MM.1S (cell line): ENCODE measurements around the gene PAXX.

Experiments used
- DNase-seq: peaks from one replicate; pipeline ENCODE4 v3.0.0-alpha.2; 2015
- H2AFZ ChIP-seq: fragments of 300-600 bp; sonication (generic); 2 replicates; pipeline ENCODE4 v1.6.0; 2016; ENCODE audit warnings: antibody characterized with exemption, low read length
- H3F3A ChIP-seq: fragments of 300-600 bp; sonication (generic); 2 replicates; pipeline ENCODE4 v1.6.1; 2016; ENCODE audit warnings: mild to moderate bottlenecking, antibody characterized with exemption, low read length, moderate library complexity, mixed read lengths; ENCODE audit not compliant: insufficient read depth
- H3K27ac ChIP-seq: fragments of 300-600 bp; sonication (generic); 2 replicates; pipeline ENCODE4 v1.5.1; 2016; ENCODE audit warnings: mild to moderate bottlenecking, low read length
- H3K27me3 ChIP-seq: fragments of 300-600 bp; sonication (generic); replicated peaks from 2 replicates; pipeline ENCODE4 v1.6.0; 2016; ENCODE audit warnings: low read length; ENCODE audit not compliant: insufficient read depth
- H3K36me3 ChIP-seq: fragments of 300-600 bp; sonication (generic); replicated peaks from 2 replicates; pipeline ENCODE4 v1.6.1; 2016; ENCODE audit warnings: mild to moderate bottlenecking, low read length, mixed read lengths; ENCODE audit not compliant: insufficient read depth
- H3K4me1 ChIP-seq: fragments of 300-600 bp; sonication (generic); 2 replicates; pipeline ENCODE4 v1.6.1; 2016; ENCODE audit warnings: low read length, mixed read lengths
- H3K4me2 ChIP-seq: fragments of 300-600 bp; sonication (generic); 2 replicates; pipeline ENCODE4 v1.6.0; 2016; ENCODE audit warnings: low read depth, low read length
- H3K4me3 ChIP-seq: fragments of 300-600 bp; sonication (generic); 2 replicates; pipeline ENCODE4 v1.5.1; 2016; ENCODE audit warnings: low read length, mixed read lengths
- H3K79me2 ChIP-seq: fragments of 300-600 bp; sonication (generic); 2 replicates; pipeline ENCODE4 v1.6.1; 2016; ENCODE audit warnings: mixed run types, low read length, mixed read lengths
- H3K9ac ChIP-seq: fragments of 300-600 bp; sonication (generic); 2 replicates; pipeline ENCODE4 v1.6.1; 2016; ENCODE audit warnings: low read length, mixed read lengths
- H3K9me2 ChIP-seq: fragments of 300-600 bp; sonication (generic); replicated peaks from 2 replicates; pipeline ENCODE4 v1.6.1; 2016; ENCODE audit warnings: mild to moderate bottlenecking, low read length, mixed read lengths; ENCODE audit not compliant: insufficient read depth
- H3K9me3 ChIP-seq: fragments of 300-600 bp; sonication (generic); replicated peaks from 2 replicates; pipeline ENCODE4 v1.6.1; 2016; ENCODE audit warnings: mild to moderate bottlenecking, low read length, mixed read lengths; ENCODE audit not compliant: insufficient read depth
- H4K20me1 ChIP-seq: fragments of 300-600 bp; sonication (generic); 2 replicates; pipeline ENCODE4 v1.6.1; 2016; ENCODE audit warnings: mild to moderate bottlenecking, low read length, moderate library complexity, mixed read lengths; ENCODE audit not compliant: insufficient read depth
- CTCF ChIP-seq: fragments of 300-600 bp; sonication (generic); IDR thresholded peaks from 2 replicates; pipeline ENCODE4 v1.5.1; 2016; ENCODE audit warnings: antibody characterized with exemption, low read length, mixed read lengths
- EZH2 ChIP-seq: fragments of 300-600 bp; sonication (generic); optimal IDR thresholded peaks from 2 replicates; pipeline ENCODE3; 2017; ENCODE audit warnings: low read depth, mild to moderate bottlenecking, antibody characterized with exemption, low read length, mixed read lengths
- EZH2phosphoT487 ChIP-seq: fragments of 300-600 bp; sonication (generic); IDR thresholded peaks from 2 replicates; pipeline ENCODE4 v1.6.1; 2018; ENCODE audit warnings: antibody characterized with exemption, low read length

Gene PAXX

GRCh38 chr9:136955943-136956335 is 36.3 kb upstream of the PAXX start:
- no peaks in the 10 kb centered on the region for H3K9me2 ChIP-seq
- H4K20me1 ChIP-seq = no peaks in the 10 kb centered on the region
- DNase-seq = no peak
- no peaks in the 10 kb centered on the region for H3F3A ChIP-seq
- H3K36me3 ChIP-seq = no peaks in the 10 kb centered on the region
- no peaks in the 10 kb centered on the region for H3K9me3 ChIP-seq
- no peak overlapping the region for H3K27ac ChIP-seq
- no peak overlapping the region for H3K4me2 ChIP-seq
- peaks cover 70% of the 10 kb centered on the region for H3K27me3 ChIP-seq
- H3K79me2 ChIP-seq = no peaks in the 10 kb centered on the region
- no peak overlapping the region for H3K4me3 ChIP-seq
- H2AFZ ChIP-seq = no peak overlapping the region
- H3K9ac ChIP-seq = no peak overlapping the region
- H3K4me1 ChIP-seq = no peaks in the 10 kb centered on the region
- TF ChIP-seq EZH2phosphoT487 = no peak
- no peak for TF ChIP-seq CTCF
- TF ChIP-seq EZH2 = no peak

GRCh38 chr9:136956604-136957003 is 35.6 kb upstream of the PAXX start:
- Histone ChIP-seq H3K79me2 (no peaks in the 10 kb centered on the region), H3F3A (no peaks in the 10 kb centered on the region), H3K9me3 (no peaks in the 10 kb centered on the region), H3K4me2 (no peak overlapping the region), H3K4me3 (no peak overlapping the region), H3K4me1 (no peaks in the 10 kb centered on the region), H3K27me3 (peaks cover 77% of the 10 kb centered on the region), H3K27ac (no peak overlapping the region), H3K9me2 (no peaks in the 10 kb centered on the region), H4K20me1 (no peaks in the 10 kb centered on the region), H2AFZ (no peak overlapping the region), H3K9ac (no peak overlapping the region), H3K36me3 (no peaks in the 10 kb centered on the region)
- TF ChIP-seq EZH2 (no peak), CTCF (no peak), EZH2phosphoT487 (no peak)
- no peak for DNase-seq

GRCh38 chr9:136957461-136957860 is 34.8 kb upstream of the PAXX start:
- no peaks in the 10 kb centered on the region for H4K20me1 ChIP-seq
- TF ChIP-seq EZH2 (no peak), EZH2phosphoT487 (no peak)
- no peak overlapping the region for H2AFZ ChIP-seq
- H3K9me2 ChIP-seq = no peaks in the 10 kb centered on the region
- H3K4me1 ChIP-seq = no peaks in the 10 kb centered on the region
- no peaks in the 10 kb centered on the region for H3K9me3 ChIP-seq
- no peak for DNase-seq
- no peak overlapping the region for H3K9ac ChIP-seq
- no peaks in the 10 kb centered on the region for H3K36me3 ChIP-seq
- peaks cover 85% of the 10 kb centered on the region for H3K27me3 ChIP-seq
- no peak overlapping the region for H3K4me3 ChIP-seq
- H3K4me2 ChIP-seq = no peak overlapping the region
- no peaks in the 10 kb centered on the region for H3K79me2 ChIP-seq
- H3K27ac ChIP-seq = no peak overlapping the region
- H3F3A ChIP-seq = no peaks in the 10 kb centered on the region

- Histone ChIP-seq H3K4me3 (no peak overlapping the region), H3F3A (no peaks in the 10 kb centered on the region), H3K9ac (no peak overlapping the region), H3K9me2 (no peaks in the 10 kb centered on the region), H3K4me1 (no peaks in the 10 kb centered on the region), H3K4me2 (no peak overlapping the region), H3K79me2 (no peaks in the 10 kb centered on the region), H2AFZ (no peak overlapping the region), H3K27ac (no peak overlapping the region), H3K27me3 (peaks cover 88% of the 10 kb centered on the region), H4K20me1 (no peaks in the 10 kb centered on the region), H3K9me3 (no peaks in the 10 kb centered on the region), H3K36me3 (no peaks in the 10 kb centered on the region)
- no peak for DNase-seq
- TF ChIP-seq EZH2phosphoT487 = no peak
- TF ChIP-seq EZH2 = no peak
- TF ChIP-seq CTCF = no peak
Observed at GRCh38 chr9:136957901-136958300, 34.3 kb upstream of the PAXX start.
